ENCODE data around the gene LHX5.
"Not testable (repeated sequence)": the region's sequence is repeated elsewhere in the genome, so short reads cannot be mapped to it uniquely, and the experiment has no call there.

The LHX5 gene

DNA sequence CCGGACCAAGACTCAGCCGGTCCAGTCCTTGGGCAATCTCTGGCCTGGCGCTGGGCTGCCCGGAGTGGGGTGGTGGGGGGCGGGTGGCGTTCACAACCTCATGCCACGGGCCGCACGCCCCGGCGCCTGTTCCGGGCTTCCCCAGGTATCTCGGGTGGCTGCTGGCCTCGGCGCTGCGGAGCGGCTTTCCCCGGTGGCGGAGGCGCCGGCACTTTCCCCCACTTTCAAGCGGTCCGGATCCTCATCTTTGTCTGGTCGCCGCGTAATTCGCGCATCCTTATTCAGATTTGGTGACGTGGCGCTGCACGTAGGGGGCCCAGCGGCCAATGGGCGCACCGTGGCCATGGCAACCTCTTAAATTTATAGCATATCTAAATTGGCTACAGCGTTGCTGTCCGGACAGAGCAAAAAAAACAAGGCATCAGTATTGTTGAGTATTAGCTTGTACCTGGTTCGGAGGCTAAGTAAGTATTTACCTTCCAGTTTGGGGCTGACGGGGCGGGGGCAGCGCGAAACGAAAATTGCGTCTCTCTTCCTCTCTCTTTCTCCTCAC is at the start of gene LHX5:
TSS of gene LHX5 (minus strand) at position 253 of the 553 bp plus-strand sequence. CDS start 373 bp downstream, outside the sequence.
- no peak for DNase-seq

DNA sequence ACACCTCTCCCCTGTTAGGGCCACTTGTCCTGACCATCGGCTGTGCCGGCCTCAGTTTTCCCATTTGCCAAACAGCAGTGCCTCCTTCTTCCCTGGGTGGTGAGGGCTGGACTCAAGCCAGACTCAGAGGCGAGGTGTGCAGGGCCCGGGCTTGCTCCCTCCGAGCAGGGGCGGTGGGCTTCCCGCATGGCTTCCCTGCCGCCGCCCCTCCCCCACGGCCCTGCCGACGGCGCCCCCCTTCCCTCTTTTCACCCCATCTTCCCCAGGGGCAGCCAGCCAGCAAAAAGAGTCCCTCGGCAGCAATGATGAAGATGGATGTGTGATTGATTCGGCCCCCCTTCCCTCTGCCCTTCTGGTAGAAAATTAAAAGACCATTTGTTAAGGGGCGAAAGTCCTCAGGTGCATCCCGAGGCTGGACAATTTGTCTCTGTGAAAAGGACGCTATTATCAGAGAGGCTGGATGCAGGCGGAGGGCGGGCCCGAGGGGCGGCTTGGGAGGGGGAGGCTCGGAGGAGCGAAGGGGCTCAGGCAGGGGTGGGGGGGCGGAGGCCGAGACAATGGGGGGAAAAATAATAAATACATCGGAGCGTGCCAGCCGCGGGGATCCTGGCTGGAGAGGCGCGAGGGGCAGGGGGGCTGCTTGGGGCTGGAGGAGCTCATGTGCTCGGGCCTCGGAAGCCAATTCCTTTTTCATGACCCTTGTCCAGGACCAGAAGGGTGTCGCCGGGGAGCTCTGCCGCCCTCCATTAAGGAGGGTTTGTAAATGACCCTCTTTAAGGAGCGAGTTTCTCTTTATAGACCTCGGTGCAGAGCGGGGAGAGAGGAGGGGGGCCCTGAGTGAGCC is 48.0 kb upstream of the LHX5 start:
- no peak for DNase-seq

DNA sequence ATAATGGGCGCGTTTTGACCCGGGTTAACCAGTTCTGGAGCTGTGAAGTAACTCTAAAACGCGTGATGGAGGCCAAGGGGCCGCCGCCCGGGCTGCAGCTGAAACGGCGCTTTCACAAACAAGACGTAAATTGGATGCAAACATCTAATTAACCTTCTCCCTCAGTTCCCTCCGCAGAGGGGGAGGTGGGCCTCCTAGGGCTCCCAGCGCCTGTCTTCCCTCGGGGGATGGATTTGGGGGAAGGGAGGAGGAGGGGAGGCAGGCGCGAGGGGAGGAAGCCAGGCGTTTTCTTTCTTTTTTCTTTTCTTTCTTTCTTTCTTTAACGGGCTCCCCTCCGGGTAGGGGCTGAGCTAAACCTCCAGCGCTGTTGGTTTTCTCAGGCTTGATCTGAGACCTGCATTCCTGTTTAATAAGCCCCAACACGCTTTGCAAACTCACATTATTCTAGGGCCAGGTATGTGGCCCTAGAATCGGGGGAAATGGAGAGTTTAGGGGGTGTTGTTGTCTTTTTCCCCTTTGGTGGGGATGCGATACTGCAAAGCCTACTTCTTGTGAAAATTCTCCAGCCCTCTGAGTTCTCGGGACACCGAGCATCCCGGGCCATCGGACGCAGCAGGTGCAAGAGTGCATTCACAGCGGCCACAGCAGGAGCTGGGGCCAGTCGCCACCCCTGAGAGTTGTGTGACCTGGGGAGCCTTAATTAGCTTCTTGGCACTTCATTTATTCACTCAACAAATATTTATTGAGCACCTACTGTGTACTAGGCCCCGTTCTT is 43.6 kb upstream of the LHX5 start:
- DNase-seq, result no peak

DNA sequence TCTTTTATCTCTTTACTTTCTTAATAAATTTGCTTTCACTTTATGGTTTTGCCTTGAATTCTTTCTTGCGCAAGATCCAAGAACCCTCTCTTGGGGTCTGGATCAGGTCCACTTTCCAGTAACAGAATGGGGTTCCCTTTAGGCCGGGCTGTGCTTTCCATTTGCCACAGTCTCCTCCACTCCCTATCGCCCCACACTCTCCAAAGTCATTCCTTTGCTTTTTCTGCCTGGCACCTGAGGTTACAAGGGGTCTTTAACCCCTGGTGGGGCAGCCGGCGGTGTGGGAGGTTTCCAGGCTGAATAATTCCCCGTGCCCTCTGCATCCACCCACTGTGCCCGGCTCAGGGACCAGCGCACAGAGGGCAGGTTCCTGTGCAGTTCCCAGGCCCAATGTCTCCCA is 42.9 kb upstream of the LHX5 start:
- DNase-seq, result no peak

DNA sequence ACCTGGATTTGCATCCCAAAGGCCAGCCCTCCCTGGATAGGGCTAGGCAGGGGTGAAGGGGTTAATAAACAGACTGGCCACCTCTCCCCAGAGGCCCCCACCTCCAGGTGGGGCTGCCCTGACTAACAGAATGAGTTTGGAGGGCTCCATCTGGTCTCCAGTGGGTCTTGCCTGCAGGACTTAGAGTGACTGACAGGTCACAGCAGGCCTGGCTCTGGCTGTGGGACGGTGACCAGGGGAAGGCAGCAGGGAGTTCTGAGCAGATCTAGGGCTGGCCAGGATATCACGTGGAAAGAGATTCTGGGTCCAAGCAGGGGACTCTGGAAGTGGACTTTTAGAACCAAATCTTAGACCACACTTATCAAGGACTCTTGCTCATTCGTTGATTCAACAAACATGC is 40.9 kb upstream of the LHX5 start:
- no peak for DNase-seq

DNA sequence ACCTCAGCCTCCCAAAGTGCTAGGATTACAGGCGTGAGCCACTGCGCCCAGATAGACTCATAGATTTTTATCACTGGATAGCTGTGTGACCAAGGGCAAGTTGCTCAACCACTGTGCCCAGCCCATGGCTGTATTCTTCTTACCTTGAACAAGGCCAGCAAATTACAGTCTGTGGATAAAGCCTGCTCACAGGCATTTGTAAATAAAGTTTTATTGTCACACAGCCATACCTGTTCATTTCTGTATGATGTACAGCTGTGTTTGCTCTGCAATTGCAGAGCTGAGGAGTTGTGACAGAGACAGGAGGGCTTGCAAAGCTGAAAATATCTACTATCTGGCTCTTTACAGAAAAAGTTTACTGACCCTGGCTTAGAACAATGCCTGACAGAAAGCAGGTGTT is 35.2 kb upstream of the LHX5 start:
- no peak for DNase-seq

DNA sequence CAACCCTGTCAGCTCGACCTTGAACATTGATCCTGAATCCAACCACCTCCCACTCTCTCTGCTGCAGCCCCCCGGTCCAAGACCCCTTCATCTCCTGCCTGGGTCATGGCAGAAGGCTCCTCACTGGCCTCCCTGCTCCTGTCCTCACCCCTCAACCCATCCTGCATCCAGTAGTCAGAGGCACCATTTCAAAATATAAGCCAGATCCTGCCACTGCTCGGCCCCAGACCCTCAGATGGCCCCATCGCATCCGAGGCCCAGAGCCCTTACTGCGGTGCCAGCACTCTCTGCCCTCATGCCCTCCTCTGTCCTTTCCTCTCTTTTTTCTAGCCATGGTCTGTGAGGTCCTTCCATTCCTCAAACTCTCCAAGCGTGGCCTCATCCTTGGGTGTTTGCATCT is 34.3 kb upstream of the LHX5 start:
- DNase-seq, result no peak

DNA sequence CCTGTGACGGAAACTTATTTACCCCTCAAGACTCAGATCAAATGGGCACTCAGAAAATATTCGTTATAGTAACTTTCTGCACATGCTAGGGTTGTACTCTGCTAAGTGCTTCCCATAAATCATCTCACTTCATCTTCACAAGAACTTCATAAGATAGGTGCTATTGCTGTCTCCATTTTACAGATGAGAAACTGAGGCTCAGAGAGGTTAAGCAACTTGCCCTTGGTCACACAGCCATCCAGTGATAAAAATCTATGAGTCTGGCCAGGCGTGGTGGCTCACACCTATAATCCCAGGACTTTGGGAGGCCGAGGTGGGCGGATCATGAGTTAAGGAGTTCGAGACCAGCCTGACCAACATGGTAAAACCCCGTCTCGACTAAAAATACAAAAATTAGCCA is 33.2 kb upstream of the LHX5 start:
- DNase-seq, result no peak

DNA sequence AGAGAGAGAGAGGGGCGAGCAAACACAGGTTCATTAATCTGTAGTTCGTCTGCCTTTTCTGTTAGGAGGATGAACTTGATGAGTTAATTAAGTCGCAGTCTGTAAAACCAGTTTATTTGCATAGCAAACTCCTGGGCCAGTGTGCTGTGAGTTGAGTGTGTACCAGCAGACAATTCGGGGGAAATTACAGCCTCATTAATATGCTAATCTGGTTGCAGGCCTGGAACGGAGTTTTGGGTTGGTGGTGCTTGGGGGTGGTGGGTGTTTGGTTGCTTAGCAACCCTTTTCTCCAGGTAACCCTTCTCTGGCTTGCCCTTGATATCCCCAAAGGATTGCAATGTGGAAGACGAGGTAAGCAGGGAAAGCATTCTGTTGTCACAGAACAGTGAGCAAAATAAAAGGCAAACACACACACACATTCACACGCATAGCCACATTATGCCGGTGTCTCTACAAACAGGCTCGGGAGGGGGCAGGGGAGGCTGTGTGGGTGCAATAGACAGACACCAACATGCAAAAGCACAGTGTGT is 29.2 kb upstream of the LHX5 start:
- DNase-seq, result no peak

DNA sequence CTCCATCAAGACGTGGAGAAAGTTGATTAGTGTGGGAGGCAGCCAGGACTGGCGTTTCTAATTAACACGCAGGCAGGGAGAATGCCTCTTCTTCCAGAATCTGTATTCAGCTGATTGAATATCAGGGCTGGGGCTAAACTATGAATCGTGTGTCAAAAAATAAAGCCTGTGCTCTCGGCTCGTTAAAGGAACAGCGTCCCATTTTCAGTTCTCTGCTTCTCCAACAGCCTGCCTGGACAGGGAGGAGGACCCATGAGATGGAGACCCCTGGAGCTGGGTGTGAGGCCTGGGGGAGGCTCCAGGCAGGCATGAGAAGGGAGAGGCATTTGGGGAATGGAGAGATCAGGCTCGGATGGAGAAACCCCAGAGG is 28.6 kb upstream of the LHX5 start:
- no peak for DNase-seq

DNA sequence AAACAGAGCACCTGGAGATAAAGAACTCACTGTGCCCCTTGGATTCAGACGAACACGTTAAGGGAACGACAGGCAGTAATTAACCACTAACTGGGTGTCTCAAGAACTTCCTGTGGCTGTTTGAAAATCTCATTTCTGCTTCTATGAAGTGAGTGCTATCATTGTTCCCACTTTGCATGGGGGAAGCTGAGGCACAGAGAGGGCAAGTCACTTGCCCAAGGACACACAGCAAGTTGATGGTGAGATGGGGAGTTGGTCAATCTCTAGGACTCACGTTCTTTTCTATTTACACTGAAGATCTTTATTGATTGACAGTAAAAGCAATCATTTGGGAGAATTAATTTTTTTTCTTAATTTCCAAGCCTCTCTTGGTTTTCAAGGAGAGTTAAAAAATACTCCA is 26.8 kb upstream of the LHX5 start:
- DNase-seq, result no peak

DNA sequence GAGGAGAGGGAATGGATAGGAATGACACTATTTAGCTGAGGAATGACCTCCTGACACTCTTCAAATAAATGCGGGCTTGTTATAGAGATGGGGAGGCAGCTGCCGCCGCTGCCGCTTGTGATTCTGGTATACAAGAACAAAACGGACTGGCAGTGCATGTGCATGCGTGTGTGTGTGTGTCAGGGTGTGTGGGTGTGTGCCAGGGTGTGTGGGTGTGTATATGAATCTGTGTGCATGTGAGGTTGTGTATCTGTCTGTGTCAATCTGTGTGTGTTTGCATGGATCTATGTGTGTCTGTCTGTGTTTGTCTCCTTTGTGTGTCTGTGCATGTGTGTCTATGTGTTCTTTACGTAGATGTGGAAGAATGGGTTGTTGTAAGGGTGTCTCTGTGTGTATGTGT is 26.0 kb upstream of the LHX5 start:
- no peak for DNase-seq

DNA sequence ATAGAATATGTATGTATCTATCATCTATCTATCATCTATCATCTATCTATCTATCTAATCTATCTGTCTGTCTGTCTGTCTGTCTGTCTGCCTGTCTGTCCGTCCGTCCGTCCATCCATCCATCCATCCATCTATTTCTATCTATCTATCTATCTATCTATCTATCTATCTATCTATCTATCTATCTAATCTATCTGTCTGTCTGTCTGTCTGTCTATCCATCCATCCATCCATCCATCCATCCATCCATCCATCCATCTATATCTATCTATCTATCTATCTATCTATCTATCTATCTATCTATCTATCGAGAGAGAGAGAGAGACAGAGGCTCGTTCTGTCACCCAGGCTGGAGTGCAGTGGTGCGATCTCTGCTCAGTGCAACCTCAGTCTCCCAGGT is 24.3 kb upstream of the LHX5 start:
- DNase-seq, result not testable (repeated sequence)

DNA sequence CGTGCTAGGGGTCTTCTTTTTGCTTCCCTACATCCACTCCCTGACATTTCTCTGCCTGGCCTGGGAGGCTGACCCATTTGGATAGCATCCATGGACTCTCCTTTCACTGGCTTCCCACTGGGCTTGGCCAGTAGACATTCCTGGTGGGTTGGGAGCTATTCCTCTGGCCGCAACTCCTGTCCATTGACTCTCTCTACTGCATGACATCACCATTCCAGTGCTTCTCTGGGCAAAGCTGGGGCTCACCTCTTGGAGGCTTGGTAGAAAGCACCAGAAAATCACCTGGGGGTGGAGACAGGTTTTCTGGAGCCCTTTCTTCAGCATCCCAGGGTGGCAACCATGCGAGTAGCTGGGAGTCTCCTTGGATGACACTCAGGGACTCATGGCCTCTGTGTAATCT is 16.7 kb upstream of the LHX5 start:
- no peak for DNase-seq

DNA sequence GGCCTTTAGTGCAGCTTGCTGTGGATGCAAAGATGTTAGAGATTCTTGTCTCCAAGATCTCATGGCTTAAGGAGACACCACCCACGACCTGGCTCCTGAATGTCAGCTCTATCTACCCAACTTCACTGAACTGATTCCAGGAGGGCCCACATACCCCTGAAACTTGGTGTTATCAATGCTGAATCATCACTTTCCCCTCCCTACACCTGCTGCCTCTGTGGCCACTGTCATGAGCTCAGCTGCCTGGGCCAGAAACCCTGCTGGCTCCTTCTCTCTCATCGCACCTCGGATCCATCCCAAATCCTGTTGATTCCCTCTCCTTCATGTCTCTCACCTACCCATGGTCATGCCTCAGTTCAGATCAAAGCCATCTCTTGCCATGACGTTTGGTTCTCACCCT is 15.1 kb upstream of the LHX5 start:
- no peak for DNase-seq

DNA sequence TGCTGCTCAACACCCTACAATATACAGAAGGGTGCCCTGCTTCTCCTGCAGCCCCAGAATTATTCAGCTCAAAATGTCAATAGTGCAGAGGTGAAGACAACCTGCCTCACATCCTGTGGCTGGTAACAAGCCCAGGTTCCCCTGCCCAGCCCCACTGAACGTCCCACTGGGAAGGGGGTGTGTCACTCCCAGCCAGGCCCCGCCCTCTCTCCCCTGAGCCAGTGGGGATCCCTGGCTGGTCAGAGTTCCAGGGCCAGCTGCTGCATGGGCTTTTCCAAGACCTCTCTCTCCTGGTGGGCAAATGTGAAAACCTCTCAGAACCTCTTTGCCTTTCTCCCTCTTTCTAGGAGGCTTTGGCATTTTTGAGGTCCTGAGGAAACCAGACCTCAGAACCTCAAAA is 13.7 kb upstream of the LHX5 start:
- DNase-seq, result no peak

DNA sequence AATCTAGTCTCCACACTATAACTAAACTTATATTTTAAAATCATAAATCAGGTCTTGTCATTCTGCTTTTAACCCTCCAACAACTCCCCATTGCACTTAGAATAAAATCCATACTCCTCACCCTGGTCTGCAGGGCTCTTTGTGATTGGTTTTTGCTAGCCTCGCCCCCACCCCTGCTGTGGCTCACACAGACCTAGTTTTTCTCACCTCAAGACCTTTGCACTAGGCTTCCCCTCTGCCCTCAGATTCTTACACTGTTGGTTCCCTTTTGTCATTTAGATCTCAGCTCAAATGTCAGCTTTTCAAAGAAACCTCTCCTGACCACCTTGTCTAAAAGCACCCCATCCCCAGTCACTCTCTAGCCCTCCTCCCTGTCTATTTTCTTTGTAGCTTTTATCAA is 10.7 kb upstream of the LHX5 start:
- DNase-seq, result no peak

DNA sequence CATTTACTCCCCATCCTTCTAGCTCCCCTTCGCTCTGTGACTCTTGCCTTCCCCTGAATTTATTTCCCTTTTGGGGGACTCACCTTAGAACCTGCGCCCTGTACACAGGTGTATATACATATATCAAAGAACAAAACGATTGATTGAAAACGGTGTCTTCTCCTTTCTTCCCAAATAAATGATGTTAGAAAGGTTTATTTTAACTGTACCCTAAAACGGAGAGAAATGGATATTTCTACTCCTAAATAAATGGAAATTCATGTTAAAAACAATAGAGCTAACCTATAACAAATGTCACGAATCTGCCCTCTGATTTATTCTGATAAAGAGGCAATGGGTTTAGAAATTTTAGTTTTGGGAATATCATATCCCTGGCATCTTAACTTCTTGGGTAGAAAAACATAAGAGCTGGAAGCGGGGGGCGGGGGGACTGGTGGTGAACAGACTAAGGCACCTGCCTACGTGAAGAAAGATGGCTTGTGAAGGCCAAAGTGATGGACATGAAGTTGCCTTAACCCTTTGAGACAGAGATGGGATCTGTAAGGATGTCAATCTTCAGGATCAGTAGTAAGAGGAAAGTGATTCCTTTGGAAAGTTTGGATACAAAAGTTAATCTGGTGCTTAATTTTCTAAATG is 8.8 kb upstream of the LHX5 start:
- DNase-seq, result no peak

DNA sequence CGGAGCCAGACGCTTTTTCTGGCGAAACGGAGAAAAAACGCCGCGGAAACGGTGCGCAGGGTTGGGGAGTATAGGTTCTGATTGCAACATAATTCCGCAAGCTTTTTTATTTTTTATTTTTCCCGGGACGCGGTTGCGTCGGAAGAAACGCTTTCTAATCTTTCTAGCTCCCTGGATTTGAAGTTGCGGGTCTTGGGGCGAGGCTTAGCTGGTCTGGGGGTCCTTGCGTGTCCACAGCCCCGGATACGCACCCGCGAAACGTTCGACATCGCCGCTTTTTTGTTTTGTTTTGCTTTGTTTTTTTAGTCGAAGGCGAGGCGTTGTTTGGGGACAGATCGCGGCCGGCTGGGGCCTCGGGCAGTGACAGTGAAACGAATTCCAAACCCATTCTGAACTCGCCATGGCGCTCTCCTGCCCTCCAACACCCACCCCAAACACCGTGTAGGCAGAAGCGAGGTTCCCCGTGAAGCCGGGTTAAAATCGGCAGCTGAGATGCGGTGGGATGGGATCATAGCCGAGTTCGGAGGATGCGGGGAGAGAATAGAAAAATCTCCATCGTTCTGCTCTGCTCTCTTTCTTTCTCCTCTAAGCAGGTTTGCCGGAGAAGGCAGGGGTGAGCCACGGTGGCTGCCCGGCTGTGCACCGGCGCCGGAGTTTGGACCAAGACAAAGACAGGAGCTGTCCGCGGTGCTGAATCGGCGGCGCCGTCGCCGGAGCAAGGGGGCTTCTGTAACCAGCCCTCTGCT is 8.1 kb upstream of the LHX5 start:
- DNase-seq, result no peak

DNA sequence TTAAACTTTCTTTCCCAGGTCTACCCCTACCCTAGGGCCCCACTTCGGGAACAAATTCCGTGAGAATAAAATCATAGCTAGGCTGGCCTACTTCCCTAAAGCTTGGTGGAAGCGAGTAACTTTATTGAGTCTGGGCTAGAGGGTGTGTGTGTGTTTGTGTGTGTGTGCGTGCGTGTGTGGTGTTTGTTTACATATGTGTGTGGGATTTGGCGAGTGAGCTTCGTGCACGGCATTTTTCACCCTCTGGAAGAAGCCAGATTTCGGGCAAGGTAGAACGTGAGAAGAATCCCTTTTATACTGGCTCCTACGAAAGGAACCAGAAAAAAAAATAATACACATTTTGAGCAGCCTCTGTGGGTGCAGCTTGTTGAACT is 7.5 kb upstream of the LHX5 start:
- no peak for DNase-seq

DNA sequence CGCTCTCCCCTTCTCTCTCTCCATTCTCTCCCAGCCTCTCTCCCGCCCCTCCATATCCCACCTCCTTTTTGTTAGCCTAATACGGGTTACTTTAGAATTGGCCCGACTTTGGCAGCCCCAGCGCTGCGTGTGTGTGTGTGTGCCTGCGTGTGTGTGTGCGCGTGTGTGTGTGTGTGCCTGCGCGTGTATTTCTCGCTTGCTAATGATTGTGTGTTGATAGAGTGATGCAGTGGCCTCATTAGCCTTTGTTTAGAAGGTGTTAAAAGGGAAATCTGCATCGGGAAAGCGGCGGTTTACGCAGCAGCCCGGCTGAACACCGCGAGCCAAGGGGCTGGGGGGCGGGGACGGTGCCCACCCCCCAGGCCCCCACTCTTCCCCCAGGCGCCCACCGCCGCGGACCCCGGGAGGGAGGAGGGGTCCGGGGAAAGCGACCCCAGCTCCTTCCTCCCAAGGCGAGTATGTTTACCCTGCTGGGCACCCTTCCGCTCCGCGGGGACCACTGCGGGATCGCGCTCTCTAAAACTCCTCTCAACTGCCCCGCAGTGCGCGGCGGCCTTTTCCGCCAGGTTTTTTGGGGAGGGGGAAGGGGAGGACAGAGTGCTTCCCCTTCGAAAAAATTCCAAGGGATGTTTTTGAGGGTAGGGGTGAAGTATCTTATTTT is 6.8 kb upstream of the LHX5 start:
- no peak for DNase-seq

DNA sequence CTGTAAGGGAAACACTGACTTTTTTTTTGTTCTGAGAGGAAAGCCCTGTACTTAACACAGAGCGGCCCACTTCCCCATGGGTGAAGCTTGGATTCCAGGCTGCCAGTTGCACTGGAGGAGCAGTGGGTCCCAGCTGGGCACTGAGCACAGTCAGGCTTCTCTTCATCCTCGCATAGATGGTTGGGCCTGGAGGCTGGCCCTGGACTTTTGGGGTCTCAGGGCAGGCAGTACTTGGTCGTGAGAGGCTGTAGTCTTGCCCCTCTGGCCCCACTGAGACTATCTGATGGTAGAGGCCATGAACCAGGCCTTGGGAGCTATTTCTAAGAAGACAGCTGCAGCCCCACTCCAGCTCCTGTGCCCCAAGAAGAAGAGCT is 6.2 kb upstream of the LHX5 start:
- DNase-seq, result no peak
